CD14-positive monocyte (primary cell): Measurements from ENCODE around the gene TMEM248. TPM values are rescaled to one million over a fixed set of nuclear protein-coding genes. Genes with fewer than 3 reads are reported as not detected.

Experiments used
- DNase-seq, 3 donors: peaks; one replicate each; pipeline ENCODE4 v3.0.0-alpha.2; 2011 to 2022
- H2AFZ ChIP-seq: 2 replicates; pipeline ENCODE4 v1.6.0; 2012; ENCODE audit warnings: mild to moderate bottlenecking, low read depth, low read length, inconsistent platforms; ENCODE audit not compliant: insufficient read depth, poor library complexity, severe bottlenecking
- H3K27ac ChIP-seq, 2 donors: 1 replicate in 1 of 2; 2 replicates in 1 of 2; pipeline ENCODE4 v1.5.1; 2012 to 2013; ENCODE audit warnings: low read length in 2 of 2, control low read depth in 1 of 2, inconsistent platforms in 1 of 2, low read depth in 1 of 2, mild to moderate bottlenecking in 1 of 2
- H3K27me3 ChIP-seq, 2 donors: one replicate each; pipeline versions ENCODE4 v1.6.0 to v1.6.1; 2011 to 2013; ENCODE audit warnings: low read length in 2 of 2; ENCODE audit not compliant: control insufficient read depth in 2 of 2, insufficient read depth in 2 of 2
- H3K36me3 ChIP-seq, 2 donors: replicated peaks in 1 of 2; 1 replicate in 1 of 2; 2 replicates in 1 of 2; pipeline versions ENCODE4 v1.5.1 to v1.6.1; 2012 to 2013; ENCODE audit warnings: low read length in 2 of 2, control low read depth in 1 of 2, inconsistent platforms in 1 of 2, mild to moderate bottlenecking in 1 of 2; ENCODE audit not compliant: insufficient read depth in 2 of 2, control insufficient read depth in 1 of 2
- H3K4me1 ChIP-seq, 2 donors: 1 replicate in 1 of 2; 2 replicates in 1 of 2; pipeline versions ENCODE4 v1.5.1 to v1.6.1; 2012 to 2013; ENCODE audit warnings: low read length in 2 of 2, control low read depth in 1 of 2, inconsistent platforms in 1 of 2, mild to moderate bottlenecking in 1 of 2, moderate library complexity in 1 of 2; ENCODE audit not compliant: insufficient read depth in 2 of 2, control insufficient read depth in 1 of 2
- H3K4me2 ChIP-seq: replicated peaks from 2 replicates; pipeline ENCODE3; 2012; ENCODE audit warnings: low read length, moderate library complexity, mild to moderate bottlenecking; ENCODE audit not compliant: poor library complexity, severe bottlenecking; ENCODE audit errors: extremely low read depth
- H3K4me3 ChIP-seq, 3 experiments: fragments of 200-600 bp in 1 of 3; sonication (generic) in 1 of 3; replicated peaks in 1 of 3; 1 replicate in 2 of 3; 2 replicates in 1 of 3; pipeline ENCODE4 v1.5.1; 2011 to 2013; ENCODE audit warnings: low read length in 3 of 3, mild to moderate bottlenecking in 3 of 3, control low read depth in 2 of 3, low read depth in 2 of 3, inconsistent platforms in 1 of 3, moderate library complexity in 1 of 3
- H3K79me2 ChIP-seq: 2 replicates; pipeline ENCODE4 v1.6.0; 2012; ENCODE audit warnings: mild to moderate bottlenecking, control low read depth, inconsistent platforms, low read length, moderate library complexity; ENCODE audit not compliant: insufficient read depth
- H3K9ac ChIP-seq: 2 replicates; pipeline ENCODE4 v1.6.0; 2017; ENCODE audit warnings: low read length, mild to moderate bottlenecking; ENCODE audit not compliant: insufficient read depth, poor library complexity, severe bottlenecking
- H3K9me3 ChIP-seq, 2 donors: replicated peaks in 1 of 2; 1 replicate in 1 of 2; 2 replicates in 1 of 2; pipeline versions ENCODE4 v1.5.1 to v1.6.1; 2012 to 2013; ENCODE audit warnings: low read length in 2 of 2, control low read depth in 1 of 2; ENCODE audit not compliant: control insufficient read depth in 1 of 2, insufficient read depth in 1 of 2
- H4K20me1 ChIP-seq: 2 replicates; pipeline ENCODE4 v1.6.0; 2012; ENCODE audit warnings: mild to moderate bottlenecking, low read length, control low read depth, moderate library complexity; ENCODE audit not compliant: insufficient read depth
- H3K27ac Mint-ChIP-seq, 7 donors: one replicate each; pipeline ENCODE4 v1.8.0; 2020; ENCODE audit warnings: mild to moderate bottlenecking in 7 of 7, mixed read lengths in 7 of 7, moderate library complexity in 6 of 7, inconsistent platforms in 2 of 7
- H3K27me3 Mint-ChIP-seq, 3 donors: one replicate each; pipeline ENCODE4 v1.8.0; 2021 to 2022; ENCODE audit warnings: low read depth in 3 of 3, mild to moderate bottlenecking in 3 of 3, mixed read lengths in 3 of 3, moderate library complexity in 3 of 3, inconsistent platforms in 1 of 3
- H3K36me3 Mint-ChIP-seq, 2 donors: one replicate each; pipeline ENCODE4 v1.8.0; 2020; ENCODE audit warnings: mixed read lengths in 2 of 2, inconsistent platforms in 1 of 2, mild to moderate bottlenecking in 1 of 2
- H3K4me1 Mint-ChIP-seq: one replicate; pipeline ENCODE4 v1.8.0; 2020; ENCODE audit warnings: mild to moderate bottlenecking, mixed read lengths
- H3K4me3 Mint-ChIP-seq, 2 donors: one replicate each; pipeline ENCODE4 v1.8.0; 2020; ENCODE audit warnings: mild to moderate bottlenecking in 2 of 2, mixed read lengths in 2 of 2, moderate library complexity in 1 of 2
- H3K9me3 Mint-ChIP-seq, 7 donors: one replicate each; pipeline ENCODE4 v1.8.0; 2020 to 2022; ENCODE audit warnings: mixed read lengths in 7 of 7, mild to moderate bottlenecking in 6 of 7, moderate library complexity in 6 of 7, inconsistent platforms in 2 of 7
- WGBS: methylation state at CpG from one replicate; pipeline ENCODE4 v1.1.5; 2013; ENCODE audit warnings: missing lambda C conversion rate; ENCODE audit not compliant: insufficient coverage; 5-methylcytosine and 5-hydroxymethylcytosine counted together
- intact Hi-C, 2 donors: fragments of 100-400 bp; cut with micrococcal nuclease; formaldehyde crosslinking; loops; one replicate each; pipeline versions ENCODE4 v1.15.0 to v1.15.1; 2023
- polyA plus RNA-seq, 3 donors: library from polyadenylated mRNA; depleted of rRNA in 1 of 3; unstranded in 2 of 3; stranded (reverse) in 1 of 3; fragments of 300-500 nt in 2 of 3; fragments of >200 nt in 1 of 3; fragmentation: Illumina TruSeq in 2 of 3; gene quantifications; 1 replicate in 2 of 3; 2 replicates in 1 of 3; pipeline ENCODE4 v1.2.3, GENCODE V29; 2012 to 2021
- TF ChIP-seq, protein P1 (sequence below): fragments of 200-600 bp; IDR thresholded peaks from one replicate; pipeline ENCODE4 v1.8.0; 2022; ENCODE audit warnings: antibody characterized with exemption, mild to moderate bottlenecking

TMEM248 gene
- polyA plus RNA-seq, 3 donors: 67.5 to 82.3 (median 78.3) TPM

DNA sequence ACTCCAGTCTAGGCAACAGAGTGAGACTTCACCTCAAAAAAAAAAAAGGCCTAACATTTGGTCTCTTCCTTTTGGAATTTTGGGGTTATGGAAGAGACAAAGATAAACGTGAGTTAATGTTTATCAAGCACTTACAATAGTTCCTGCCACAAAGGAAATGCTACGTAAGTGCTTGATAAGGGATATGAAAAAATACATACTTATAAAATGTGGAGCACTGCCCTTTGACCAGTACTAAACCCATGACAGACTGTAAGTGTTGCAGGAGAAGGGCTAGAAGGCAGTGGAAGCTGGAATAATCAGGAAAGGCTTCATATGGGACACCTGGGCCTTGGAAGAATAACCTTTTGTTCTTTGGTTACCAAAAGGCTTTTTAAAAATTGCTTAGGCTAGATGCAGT lies 25.5 kb downstream of the TMEM248 start:
- Mint-ChIP-seq H3K27ac (no peak overlapping the region), H3K4me3 (no peak overlapping the region), H3K36me3 (peaks cover 82 to 98% of the 10 kb centered on the region in 2 donors), H3K27me3 (no peaks in the 10 kb centered on the region), H3K4me1 (no peaks in the 10 kb centered on the region), H3K9me3 (no peaks in the 10 kb centered on the region)
- no peaks in the 10 kb centered on the region for H3K27me3 ChIP-seq
- WGBS: no CpG with 5 or more reads among the region's 2 CpGs
- H3K4me2 ChIP-seq: no peak overlapping the region
- H3K9ac ChIP-seq: no peak overlapping the region
- no peaks in the 10 kb centered on the region for H3K4me1 ChIP-seq
- H4K20me1 ChIP-seq: peaks cover 23% of the 10 kb centered on the region
- TF ChIP-seq, protein P1, sequence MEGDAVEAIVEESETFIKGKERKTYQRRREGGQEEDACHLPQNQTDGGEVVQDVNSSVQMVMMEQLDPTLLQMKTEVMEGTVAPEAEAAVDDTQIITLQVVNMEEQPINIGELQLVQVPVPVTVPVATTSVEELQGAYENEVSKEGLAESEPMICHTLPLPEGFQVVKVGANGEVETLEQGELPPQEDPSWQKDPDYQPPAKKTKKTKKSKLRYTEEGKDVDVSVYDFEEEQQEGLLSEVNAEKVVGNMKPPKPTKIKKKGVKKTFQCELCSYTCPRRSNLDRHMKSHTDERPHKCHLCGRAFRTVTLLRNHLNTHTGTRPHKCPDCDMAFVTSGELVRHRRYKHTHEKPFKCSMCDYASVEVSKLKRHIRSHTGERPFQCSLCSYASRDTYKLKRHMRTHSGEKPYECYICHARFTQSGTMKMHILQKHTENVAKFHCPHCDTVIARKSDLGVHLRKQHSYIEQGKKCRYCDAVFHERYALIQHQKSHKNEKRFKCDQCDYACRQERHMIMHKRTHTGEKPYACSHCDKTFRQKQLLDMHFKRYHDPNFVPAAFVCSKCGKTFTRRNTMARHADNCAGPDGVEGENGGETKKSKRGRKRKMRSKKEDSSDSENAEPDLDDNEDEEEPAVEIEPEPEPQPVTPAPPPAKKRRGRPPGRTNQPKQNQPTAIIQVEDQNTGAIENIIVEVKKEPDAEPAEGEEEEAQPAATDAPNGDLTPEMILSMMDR: no peak
- peaks cover 92 to 99% of the 10 kb centered on the region in 2 donors for H3K36me3 ChIP-seq
- H3K27ac ChIP-seq: no peak overlapping the region
- no peak overlapping the region for H2AFZ ChIP-seq
- H3K4me3 ChIP-seq: no peak overlapping the region
- intact Hi-C loops: no loop called here
- no peak for DNase-seq
- H3K9me3 ChIP-seq: no peaks in the 10 kb centered on the region
- peaks cover 6% of the 10 kb centered on the region for H3K79me2 ChIP-seq

DNA sequence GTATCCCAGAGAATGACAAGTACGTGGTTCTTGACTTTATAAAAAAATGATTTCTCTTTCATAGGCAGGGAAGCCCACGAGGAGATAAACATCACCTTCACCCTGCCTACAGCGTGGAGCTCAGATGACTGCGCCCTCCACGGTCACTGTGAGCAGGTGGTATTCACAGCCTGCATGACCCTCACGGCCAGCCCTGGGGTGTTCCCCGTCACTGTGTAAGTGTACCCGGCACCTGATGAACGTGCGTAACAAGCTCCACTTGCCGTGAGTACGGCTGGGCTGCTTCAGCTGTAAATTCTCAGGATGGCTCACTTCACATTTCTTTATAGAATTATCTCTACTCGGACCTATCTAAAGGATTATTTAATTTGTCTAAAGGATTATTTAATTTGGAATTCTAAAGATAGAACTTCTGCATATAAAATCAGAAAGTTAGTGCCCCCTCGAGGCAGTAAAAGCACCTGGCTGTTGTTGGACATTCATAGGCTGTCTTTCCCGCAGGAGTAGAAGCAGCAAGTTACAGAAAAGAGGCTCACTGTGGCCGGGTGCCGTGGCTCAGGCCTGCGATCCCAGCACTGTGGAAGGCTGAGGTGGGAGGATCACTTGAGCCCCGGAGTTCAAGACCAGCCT lies 27.6 kb downstream of the TMEM248 start:
- no peak overlapping the region for H2AFZ ChIP-seq
- no peak overlapping the region for H3K4me2 ChIP-seq
- 92% methylated on average over 9 of the region's 19 CpGs for WGBS
- Mint-ChIP-seq H3K4me1 (no peaks in the 10 kb centered on the region), H3K27ac (no peak overlapping the region), H3K4me3 (no peak overlapping the region), H3K9me3 (no peaks in the 10 kb centered on the region), H3K36me3 (peaks cover 79 to 98% of the 10 kb centered on the region in 2 donors), H3K27me3 (peaks cover 0 to 1% (median 0%) of the 10 kb centered on the region in 3 donors)
- H3K4me3 ChIP-seq: no peak overlapping the region
- peaks cover 9% of the 10 kb centered on the region for H4K20me1 ChIP-seq
- H3K9ac ChIP-seq: no peak overlapping the region
- no peaks in the 10 kb centered on the region for H3K27me3 ChIP-seq
- TF ChIP-seq, protein P1: no peak
- no peak overlapping the region for H3K27ac ChIP-seq
- DNase-seq: no peak
- no peaks in the 10 kb centered on the region for H3K79me2 ChIP-seq
- no peaks in the 10 kb centered on the region for H3K9me3 ChIP-seq
- intact Hi-C loops: no loop called here
- H3K36me3 ChIP-seq: peaks cover 90 to 98% of the 10 kb centered on the region in 2 donors
- H3K4me1 ChIP-seq: no peaks in the 10 kb centered on the region
